RPMI8226 (cell line): ENCODE results near the gene TRPC1.
"Not testable (repeated sequence)": the region's sequence is repeated elsewhere in the genome, so short reads cannot be mapped to it uniquely, and the experiment has no call there.

ENCODE experiments used
- DNase-seq: peaks from one replicate; pipeline ENCODE4 v3.0.0-alpha.2; 2015

Gene TRPC1

GRCh38 chr3:142723968-142724681 is at the start of gene TRPC1:
TRPC1 (plus strand) TSS chr3:142724034; CDS start chr3:142724560, 526 bp downstream.
- peak; percentile 82 for DNase-seq

- DNase-seq = no peak
Measured at GRCh38 chr3:142676151-142676550, 47.7 kb upstream of the TRPC1 start.

DNA sequence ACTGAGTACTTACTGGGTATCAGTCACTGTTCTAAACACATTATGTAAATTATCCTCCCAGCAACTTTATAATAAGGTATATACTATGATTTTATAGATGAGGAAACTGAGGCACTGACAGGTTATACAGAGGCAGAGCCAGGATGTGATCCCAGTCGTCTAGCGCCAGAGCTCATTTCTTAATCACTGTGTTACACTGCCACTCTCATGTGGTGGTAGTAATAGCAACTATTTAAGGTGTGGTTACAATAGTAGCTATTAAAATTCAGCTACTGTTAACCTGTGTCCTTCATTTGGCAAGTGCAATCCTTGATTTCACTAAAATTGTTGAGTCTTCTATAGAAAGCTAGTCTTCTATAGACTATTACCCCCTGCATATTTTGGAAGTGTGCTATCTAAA is 43.1 kb upstream of the TRPC1 start:
- no peak for DNase-seq

DNA sequence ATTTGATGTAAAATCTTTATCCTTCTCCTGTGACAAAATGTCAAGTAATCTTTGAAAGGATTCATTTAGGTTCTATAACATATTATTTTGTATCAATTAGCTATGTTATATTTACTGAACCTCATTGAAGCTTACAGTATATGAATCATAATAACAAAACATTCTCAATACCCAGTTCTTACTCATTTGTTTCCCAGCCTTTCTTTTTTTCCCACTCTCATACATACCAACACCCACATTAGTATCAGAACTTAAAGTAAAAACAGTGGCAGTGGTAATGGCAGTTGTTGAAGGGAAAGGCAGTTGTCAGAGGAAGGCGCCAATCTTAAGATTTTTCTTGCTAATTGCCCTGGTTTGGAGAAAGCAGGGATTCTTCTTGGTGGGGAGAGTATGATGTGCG is 33.2 kb upstream of the TRPC1 start:
- DNase-seq = no peak

GRCh38 chr3:142691527-142691926 is 32.3 kb upstream of the TRPC1 start:
- no peak for DNase-seq

- no peak for DNase-seq
Measured at GRCh38 chr3:142693136-142693853, 30.5 kb upstream of the TRPC1 start.

DNA sequence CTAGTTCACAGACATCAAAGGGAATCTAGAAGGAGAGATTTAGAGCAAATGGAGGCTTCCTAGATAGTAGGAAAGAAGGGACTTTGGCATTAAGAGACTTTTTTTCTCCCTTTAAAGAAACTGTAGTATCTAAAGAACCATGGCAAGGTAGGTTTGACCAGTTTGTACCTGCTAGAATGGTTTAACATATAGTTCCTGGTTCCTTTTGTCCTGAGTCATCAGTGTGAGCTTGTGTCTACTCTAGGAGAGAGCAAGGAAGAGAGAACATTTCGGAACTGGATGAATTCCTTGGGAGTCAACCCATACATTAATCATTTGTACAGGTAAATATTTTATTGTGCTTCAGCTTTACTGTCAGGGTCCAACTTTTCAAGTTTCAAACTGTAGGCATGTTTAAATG is 29.6 kb upstream of the TRPC1 start:
- no peak for DNase-seq

DNA sequence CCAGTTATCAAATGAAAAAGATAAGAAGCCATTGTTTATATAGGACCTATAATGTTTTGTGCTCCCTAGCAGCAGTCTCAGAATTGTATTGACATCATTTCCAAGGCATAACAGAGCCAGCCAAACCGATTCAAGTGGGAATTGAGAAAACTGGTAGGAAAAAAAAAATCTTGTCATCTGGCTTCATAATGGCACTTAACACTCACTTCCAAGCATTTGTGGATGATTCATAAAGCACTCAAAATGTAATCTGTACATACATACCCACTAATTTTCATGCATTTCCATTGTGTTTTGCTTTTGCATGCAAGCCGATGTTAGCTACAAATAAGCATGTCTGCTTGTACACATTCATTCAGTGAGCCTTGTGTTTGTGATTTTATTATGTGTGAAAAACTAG is 18.6 kb upstream of the TRPC1 start:
- DNase-seq = no peak

DNA sequence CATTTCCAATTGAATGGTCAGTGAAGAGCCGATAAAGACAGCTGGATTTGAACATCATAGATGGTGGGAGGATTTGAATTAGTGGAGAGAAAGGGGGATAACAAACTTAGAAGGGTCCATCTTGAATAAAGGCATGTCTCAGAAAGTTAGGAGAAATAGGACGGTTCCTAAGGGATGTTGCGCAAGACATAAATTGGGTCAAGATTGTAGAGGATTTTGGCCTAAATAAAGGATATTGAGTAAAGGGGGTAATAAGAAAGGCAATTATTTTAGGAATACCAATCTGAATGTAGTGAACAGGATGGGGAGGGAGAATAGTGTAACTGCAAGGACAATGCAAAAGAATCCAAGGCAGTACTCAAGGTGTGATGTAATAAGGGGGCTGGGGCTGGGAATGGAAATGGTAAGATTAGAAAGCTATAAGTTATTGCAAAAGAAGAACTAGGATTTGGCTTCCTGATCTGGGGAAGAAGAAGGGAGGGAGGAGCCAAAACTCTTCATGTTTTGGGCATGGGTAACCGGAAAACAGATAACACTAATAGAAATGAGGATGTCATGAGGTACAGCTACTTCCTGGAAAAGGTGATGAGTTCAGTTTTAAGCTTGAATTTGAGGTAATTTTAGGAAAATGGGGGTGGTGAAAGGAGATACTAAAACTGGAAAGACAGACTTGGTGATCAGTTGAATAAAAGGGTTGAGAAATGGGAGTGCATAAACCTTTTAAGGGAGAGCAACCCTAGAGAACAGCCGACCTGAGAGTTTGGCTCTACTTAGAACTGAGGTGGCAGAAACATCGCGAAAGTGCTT is 17.3 kb upstream of the TRPC1 start:
- no peak for DNase-seq

DNA sequence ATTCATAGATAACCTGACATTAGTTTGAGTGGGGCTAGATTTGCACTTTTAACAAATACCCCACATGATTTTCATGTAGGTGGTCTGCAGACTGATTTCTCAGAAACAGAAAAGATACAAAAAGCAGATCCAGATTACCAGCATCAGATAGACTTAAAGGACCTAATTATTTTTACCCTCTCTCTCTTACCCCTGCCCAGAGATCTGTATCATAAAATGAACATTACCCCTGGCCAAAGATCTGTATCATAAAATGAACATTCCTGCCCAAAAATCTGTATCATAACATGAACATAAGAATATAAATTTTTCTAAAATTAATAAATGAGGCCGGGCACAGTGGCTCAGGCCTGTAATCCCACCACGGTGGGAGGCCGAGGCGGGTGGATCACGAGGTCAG is 14.6 kb upstream of the TRPC1 start:
- no peak for DNase-seq

DNA sequence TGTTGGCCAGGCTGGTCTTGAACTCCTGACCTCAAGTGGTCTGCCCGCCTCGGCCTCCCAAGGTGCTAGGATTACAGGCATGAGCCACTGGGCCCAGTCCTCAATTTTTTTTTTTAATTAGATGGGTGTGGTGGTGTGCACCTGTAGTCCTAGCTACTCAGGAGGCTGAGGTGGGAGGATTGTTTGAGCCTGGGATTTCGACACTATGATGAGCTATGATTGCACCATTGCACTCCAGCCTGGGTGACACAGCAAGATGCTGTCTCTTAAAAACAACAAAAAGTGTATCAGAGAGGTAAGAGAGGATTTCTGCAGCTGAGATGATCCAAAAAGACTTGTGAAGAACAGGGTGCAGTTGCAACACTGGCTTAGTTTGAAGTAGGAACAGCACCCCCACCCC is 9.0 kb upstream of the TRPC1 start:
- DNase-seq = not testable (repeated sequence)

GRCh38 chr3:142716102-142716501 is 7.7 kb upstream of the TRPC1 start:
- no peak for DNase-seq

GRCh38 chr3:142723665-142723967 is 218 bp upstream of the TRPC1 start:
- DNase-seq = no peak

DNA sequence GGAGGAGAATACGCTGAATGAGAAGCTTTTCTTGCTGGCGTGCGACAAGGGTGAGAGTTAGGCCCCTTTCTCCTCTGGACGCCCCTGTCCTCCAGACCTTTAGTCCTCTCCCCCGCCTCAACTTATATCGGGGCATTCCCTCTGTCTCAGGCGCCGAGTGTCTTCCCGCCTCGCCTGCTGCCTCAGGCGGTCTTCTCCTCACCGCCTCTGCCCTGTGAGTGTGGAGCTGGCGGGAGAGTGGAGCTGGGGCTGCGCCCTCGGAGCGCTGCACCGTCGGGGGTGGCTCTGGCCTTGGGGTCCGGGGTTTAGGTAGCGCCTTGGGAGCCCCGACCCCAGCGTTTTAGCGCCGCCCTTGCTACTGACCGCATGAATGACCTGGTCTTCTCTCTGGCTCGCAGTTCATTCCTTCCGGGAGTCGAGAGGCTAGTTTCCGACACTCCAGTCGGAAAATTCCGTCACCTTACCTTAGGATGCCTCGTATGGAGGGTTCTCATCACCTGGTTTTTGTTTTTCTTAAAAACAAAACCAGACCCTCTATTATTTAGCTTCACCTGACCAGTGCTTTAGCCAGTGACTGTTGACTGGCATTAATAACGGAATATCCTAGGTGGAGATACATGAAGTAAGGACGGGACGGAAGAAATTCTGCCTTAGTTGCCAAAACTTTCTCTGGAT is 985 bp downstream of the TRPC1 start:
- DNase-seq = peak; percentile 6

DNA sequence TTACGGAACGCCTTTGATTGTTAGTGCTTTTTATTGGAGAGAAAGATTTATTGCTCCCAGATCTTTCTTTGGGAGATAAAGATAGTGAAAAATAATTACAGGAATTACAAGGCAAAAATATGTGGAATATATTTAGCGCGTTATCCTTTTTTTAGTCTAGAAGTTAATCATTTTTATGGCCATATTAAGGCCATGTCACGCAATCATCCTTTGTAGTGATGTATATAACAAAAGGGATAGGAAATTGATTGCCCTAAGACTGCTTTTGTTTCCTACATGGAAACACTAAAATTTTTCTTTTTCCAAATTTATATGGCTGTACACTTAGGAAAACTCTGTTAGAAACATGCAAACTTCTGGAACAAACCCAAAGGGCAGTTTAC is 1.5 kb downstream of the TRPC1 start:
- DNase-seq = no peak

- DNase-seq = no peak
Measured at GRCh38 chr3:142726017-142726416, 2.2 kb downstream of the TRPC1 start.

DNA sequence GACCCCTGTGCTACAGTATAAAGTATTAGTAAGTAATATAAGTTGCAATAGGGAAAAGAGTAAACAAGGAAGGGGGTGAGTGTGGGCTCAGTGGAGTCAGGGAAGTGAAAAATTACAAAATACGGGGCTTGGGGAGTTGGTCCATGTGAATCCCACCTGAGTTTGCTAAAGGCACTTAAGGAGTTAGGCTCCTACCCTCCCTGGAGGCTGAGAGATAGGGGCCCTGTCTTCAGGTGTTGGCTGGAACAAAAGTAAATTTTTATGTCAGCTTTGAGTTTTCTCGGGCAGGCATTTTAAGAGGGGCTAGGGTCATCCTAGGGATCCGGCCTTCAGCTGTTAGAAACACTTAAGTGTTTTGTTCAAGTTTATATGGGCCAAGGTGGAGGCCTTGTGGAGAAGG is 8.2 kb downstream of the TRPC1 start:
- no peak for DNase-seq

DNA sequence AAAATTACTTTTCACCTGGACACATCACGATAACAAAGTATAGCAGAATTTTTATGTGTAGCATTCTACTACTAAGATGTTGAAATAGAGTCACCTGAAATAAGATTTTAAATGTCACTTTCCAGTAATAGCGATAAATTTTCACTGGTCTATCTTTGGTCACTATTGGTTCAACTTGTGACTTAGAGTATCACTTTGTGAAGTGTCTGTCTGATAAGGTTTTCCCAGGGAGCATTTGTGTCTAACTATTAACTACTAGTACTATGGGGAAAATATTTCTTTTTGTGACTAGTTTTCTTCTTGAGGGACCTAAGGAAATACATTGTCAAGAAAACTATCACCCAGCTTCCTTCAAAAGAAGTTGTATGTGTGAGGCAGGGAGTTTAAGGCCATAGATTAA is 11.0 kb downstream of the TRPC1 start:
- DNase-seq = no peak

GRCh38 chr3:142735462-142735861 is 11.6 kb downstream of the TRPC1 start:
- DNase-seq = no peak

DNA sequence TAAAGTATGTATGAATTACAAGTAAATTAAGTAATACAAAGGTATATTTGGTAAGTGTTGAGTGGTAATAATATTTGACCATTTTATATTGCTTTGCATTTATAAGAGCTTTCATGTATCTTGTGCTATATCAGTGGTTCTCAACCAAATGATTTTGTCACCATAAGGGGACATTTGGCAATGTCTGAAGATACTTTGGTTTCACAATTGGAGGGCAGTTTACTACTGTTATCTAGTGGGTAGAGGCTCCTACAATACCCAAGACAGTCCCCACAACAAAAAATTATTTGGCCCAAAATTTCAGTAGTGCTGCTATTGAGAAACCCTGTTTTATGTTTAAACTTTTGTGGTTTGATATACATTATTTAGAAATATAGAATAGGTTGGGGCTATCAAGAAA is 14.6 kb downstream of the TRPC1 start:
- no peak for DNase-seq

DNA sequence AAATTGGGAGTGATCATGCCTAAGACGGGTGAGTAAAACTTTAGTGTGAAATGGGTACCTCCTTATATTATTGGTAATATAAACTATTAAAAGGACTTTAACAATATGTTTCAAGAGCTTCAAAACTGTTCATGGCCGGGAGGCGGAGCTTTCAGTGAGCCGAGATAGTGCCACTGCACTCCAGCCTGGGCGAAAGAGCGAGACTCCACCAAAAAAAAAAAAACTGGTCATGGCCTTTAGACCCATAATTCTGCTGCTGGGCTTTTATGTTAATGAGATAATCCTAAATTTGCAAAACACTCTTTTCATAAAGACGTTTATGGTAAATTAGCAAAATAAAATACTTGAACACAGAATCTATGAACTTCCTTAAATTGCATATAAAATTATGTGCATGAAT is 22.8 kb downstream of the TRPC1 start:
- no peak for DNase-seq

GRCh38 chr3:142750531-142750930 is 26.7 kb downstream of the TRPC1 start:
- not testable (repeated sequence) for DNase-seq

DNA sequence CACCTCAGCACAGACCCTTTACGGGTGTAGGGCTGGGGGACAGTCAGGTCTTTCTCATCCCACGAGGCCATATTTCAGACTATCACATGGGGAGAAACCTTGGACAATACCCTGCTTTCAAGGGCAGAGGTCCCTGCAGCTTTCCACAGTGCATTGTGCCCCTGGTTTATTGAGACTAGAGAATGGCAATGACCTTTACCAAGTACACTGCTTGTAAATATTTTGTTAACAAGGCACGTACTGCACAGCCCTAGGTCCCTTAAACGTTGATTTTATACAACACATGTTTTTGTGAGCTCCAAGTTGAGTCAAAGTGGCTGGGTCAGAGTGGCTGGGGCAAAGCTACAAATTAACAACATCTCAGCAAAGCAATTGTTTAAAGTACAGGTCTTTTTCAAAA is 28.8 kb downstream of the TRPC1 start:
- DNase-seq = not testable (repeated sequence)

GRCh38 chr3:142754494-142754893 is 30.7 kb downstream of the TRPC1 start:
- no peak for DNase-seq
